CD8-positive, alpha-beta memory T cell (primary cell): Measurements from ENCODE around the gene USP3. TPM values are rescaled to one million over a fixed set of nuclear protein-coding genes. Genes with fewer than 3 reads are reported as not detected.
"Not testable (repeated sequence)": the region's sequence is repeated elsewhere in the genome, so short reads cannot be mapped to it uniquely, and the experiment has no call there.

Experiments
- CTCF ChIA-PET: fragments of 350-600 bp; sonication (Branson Sonifier 250); formaldehyde crosslinking; loops from one replicate; lab custom pipeline; 2021; ENCODE audit warnings: antibody characterized with exemption; lab: Charles Lee
- POLR2A ChIA-PET: fragments of 350-600 bp; sonication (Branson Sonifier 250); formaldehyde crosslinking; loops from one replicate; lab custom pipeline; 2021; ENCODE audit warnings: antibody characterized with exemption; lab: Charles Lee
- DNase-seq, 5 donors: peaks; one replicate each; pipeline versions ENCODE4 v3.0.0 to v3.0.0-alpha.2; 2020 to 2022; ENCODE audit warnings: mixed read lengths in 1 of 5
- H3K27ac ChIP-seq: one replicate; pipeline ENCODE4 v1.7.0; 2013; ENCODE audit warnings: low read depth, mild to moderate bottlenecking, low read length, moderate library complexity
- H3K27me3 ChIP-seq: 2 replicates; pipeline ENCODE4 v1.7.0; 2013; ENCODE audit warnings: low read length, mild to moderate bottlenecking; ENCODE audit not compliant: insufficient read depth, poor library complexity, severe bottlenecking
- H3K36me3 ChIP-seq: 2 replicates; pipeline ENCODE4 v1.7.0; 2013; ENCODE audit warnings: mild to moderate bottlenecking, low read length, moderate library complexity; ENCODE audit not compliant: insufficient read depth
- H3K4me1 ChIP-seq: 2 replicates; pipeline ENCODE4 v1.7.0; 2013; ENCODE audit warnings: mild to moderate bottlenecking, low read length, moderate library complexity; ENCODE audit not compliant: insufficient read depth
- H3K4me3 ChIP-seq: 2 replicates; pipeline ENCODE4 v1.7.0; 2013; ENCODE audit warnings: mild to moderate bottlenecking, low read length
- H3K9me3 ChIP-seq: 2 replicates; pipeline ENCODE4 v1.7.0; 2013; ENCODE audit warnings: mild to moderate bottlenecking, low read length
- H3K27ac Mint-ChIP-seq, 8 donors: one replicate each; pipeline ENCODE4 v1.8.0; 2020 to 2021; ENCODE audit warnings: mixed read lengths in 8 of 8, mild to moderate bottlenecking in 6 of 8, inconsistent platforms in 3 of 8, moderate library complexity in 3 of 8
- H3K27me3 Mint-ChIP-seq, 2 donors: one replicate each; pipeline ENCODE4 v1.8.0; 2020 to 2021; ENCODE audit warnings: mixed read lengths in 2 of 2, mild to moderate bottlenecking in 1 of 2, moderate library complexity in 1 of 2
- H3K36me3 Mint-ChIP-seq, 3 donors: one replicate each; pipeline ENCODE4 v1.8.0; 2020 to 2021; ENCODE audit warnings: mixed read lengths in 3 of 3, inconsistent platforms in 1 of 3, mild to moderate bottlenecking in 1 of 3
- H3K4me1 Mint-ChIP-seq, 3 donors: one replicate each; pipeline ENCODE4 v1.8.0; 2020 to 2021; ENCODE audit warnings: mixed read lengths in 3 of 3, inconsistent platforms in 1 of 3, mild to moderate bottlenecking in 1 of 3
- H3K4me3 Mint-ChIP-seq, 7 donors: one replicate each; pipeline ENCODE4 v1.8.0; 2020 to 2021; ENCODE audit warnings: mixed read lengths in 7 of 7, mild to moderate bottlenecking in 6 of 7, moderate library complexity in 4 of 7, inconsistent platforms in 2 of 7
- H3K9me3 Mint-ChIP-seq, 5 donors: one replicate each; pipeline ENCODE4 v1.8.0; 2020 to 2022; ENCODE audit warnings: mixed read lengths in 5 of 5, mild to moderate bottlenecking in 3 of 5, moderate library complexity in 2 of 5, inconsistent platforms in 1 of 5
- polyA plus RNA-seq: library from polyadenylated mRNA; unstranded; fragments of 300-500 nt; fragmentation: Illumina TruSeq; gene quantifications from one replicate; pipeline ENCODE4 v1.2.3, GENCODE V29; 2021
- total RNA-seq, 2 experiments: library from RNA; stranded (reverse); gene quantifications; one replicate each; pipeline ENCODE4 v1.2.3, GENCODE V29; 2021

USP3 gene
- total and polyA plus RNA-seq, 3 experiments from 2014 or later = 36.6 to 50.7 (median 38.0) TPM

DNA sequence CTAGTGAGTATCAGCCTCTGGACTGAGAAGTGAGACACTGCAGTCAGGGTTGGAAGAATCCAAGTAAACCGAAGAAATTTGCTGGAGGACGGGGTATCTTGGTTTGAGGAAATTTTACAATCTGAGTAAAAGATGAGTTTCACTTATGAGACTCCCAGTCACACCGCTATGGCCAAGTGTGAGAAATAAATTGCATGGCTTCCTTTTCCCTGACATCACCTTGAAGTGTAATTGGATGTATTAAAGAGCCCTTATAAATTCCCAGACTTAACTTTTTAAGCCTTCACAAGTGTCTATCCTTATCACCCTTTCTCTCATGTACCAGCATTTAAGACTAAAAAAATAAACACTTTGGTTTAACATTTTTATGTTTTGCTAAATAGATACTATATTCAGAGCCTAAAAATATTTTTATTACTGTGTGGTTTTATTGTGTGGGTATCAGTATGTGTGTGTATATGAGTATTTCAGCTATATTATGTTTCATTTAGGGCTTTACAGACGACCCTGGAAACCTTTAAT lies 23.8 kb downstream of the USP3 start:
- Histone ChIP-seq H3K36me3 (no peaks in the 10 kb centered on the region), H3K4me3 (no peak overlapping the region), H3K27ac (no peak overlapping the region), H3K27me3 (no peaks in the 10 kb centered on the region), H3K4me1 (peaks cover 97% of the 10 kb centered on the region), H3K9me3 (no peaks in the 10 kb centered on the region)
- peak overlapping the region in 2 of 8 donors; percentile 36 to 72 for H3K27ac Mint-ChIP-seq
- H3K36me3 Mint-ChIP-seq = peaks cover 0 to 17% (median 2%) of the 10 kb centered on the region in 3 donors
- ChIA-PET CTCF (interaction anchor here (1.1 kb wide), 1 partner anchor 15 kb away, joined by 3 read pairs; no protein-coding TSS in a partner anchor), POLR2A (no interaction called here)
- no peaks in the 10 kb centered on the region for H3K9me3 Mint-ChIP-seq
- H3K4me3 Mint-ChIP-seq = peak overlapping the region in 3 of 7 donors; percentile 4 to 26 (median 13)
- peaks cover 97 to 100% (median 99%) of the 10 kb centered on the region in 3 donors for H3K4me1 Mint-ChIP-seq
- H3K27me3 Mint-ChIP-seq = no peaks in the 10 kb centered on the region
- DNase-seq = no peak

DNA sequence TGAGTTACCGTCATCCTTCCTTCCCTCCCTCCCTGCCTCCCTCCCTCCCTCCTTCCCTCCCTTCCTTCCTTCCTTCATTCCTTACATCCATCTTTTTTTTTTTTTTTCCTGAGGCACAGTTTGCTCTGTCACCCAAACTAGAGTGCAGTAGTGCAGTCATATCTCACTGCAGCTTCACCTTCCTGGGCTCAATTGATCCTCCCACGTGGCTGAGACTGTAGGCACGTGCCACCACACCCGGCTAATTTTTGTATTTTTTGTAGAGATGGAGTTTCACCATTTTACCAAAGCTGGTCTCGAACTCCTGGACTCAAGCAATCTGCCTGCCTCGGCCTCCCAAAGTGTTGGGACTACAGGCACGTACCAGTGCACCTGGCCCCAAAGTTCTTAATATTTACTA lies 25.8 kb downstream of the USP3 start:
- CTCF ChIA-PET = interaction anchor here (0.8 to 3.5 kb wide), 5 partner anchors 16 to 64 kb away, joined by 3 to 12 read pairs (median 3); partner anchors contain the start of gene USP3
- H3K27me3 Mint-ChIP-seq = no peaks in the 10 kb centered on the region
- peaks cover 90 to 98% (median 96%) of the 10 kb centered on the region in 3 donors for H3K4me1 Mint-ChIP-seq
- peaks cover 77% of the 10 kb centered on the region for H3K4me1 ChIP-seq
- peak overlapping the region in 7 of 8 donors; percentile 7 to 75 (median 40) for H3K27ac Mint-ChIP-seq
- peaks cover 0 to 22% (median 2%) of the 10 kb centered on the region in 3 donors for H3K36me3 Mint-ChIP-seq
- H3K4me3 Mint-ChIP-seq = peak overlapping the region in 3 of 7 donors; percentile 23 to 35 (median 30)
- H3K9me3 Mint-ChIP-seq = no peaks in the 10 kb centered on the region
- no peak overlapping the region for H3K4me3 ChIP-seq
- DNase-seq = no peak
- H3K9me3 ChIP-seq = no peaks in the 10 kb centered on the region
- POLR2A ChIA-PET = no interaction called here
- no peaks in the 10 kb centered on the region for H3K36me3 ChIP-seq
- H3K27ac ChIP-seq = no peak overlapping the region
- H3K27me3 ChIP-seq = no peaks in the 10 kb centered on the region

DNA sequence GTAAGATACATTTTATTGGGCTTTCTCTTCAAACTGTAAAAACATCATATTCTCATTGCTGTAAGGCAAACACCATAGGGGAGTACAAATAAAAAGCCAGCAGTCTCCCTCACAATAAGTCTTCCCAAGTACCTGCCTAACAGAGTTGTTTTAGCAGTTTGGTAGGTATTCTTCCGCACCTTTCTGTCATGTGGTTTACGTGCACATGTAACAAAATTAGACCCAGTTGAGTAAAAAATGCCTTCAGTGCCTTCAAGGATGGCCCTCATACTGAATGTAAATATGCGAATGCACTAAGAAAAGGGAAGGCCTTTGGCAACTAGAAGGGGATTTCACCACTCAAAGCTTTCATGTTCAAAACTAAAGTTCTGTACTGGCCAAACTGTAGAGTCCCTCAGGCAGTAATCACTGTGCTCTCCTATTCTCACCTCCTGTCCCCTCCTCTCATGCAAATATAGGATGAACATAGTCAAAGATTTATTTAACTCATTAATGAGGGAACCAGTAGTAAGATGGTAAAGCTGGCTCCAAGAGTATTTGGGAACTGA lies 26.4 kb downstream of the USP3 start:
- ChIA-PET POLR2A (no interaction called here), CTCF (interaction anchor here (0.8 to 3.5 kb wide), 5 partner anchors 15 to 64 kb away, joined by 3 to 12 read pairs (median 3); partner anchors contain the start of gene USP3)
- no peaks in the 10 kb centered on the region for H3K27me3 Mint-ChIP-seq
- Histone ChIP-seq H3K36me3 (no peaks in the 10 kb centered on the region), H3K27ac (no peak overlapping the region), H3K27me3 (no peaks in the 10 kb centered on the region), H3K4me1 (peaks cover 71% of the 10 kb centered on the region), H3K9me3 (no peaks in the 10 kb centered on the region), H3K4me3 (no peak overlapping the region)
- H3K4me1 Mint-ChIP-seq = peaks cover 91 to 98% (median 97%) of the 10 kb centered on the region in 3 donors
- peak overlapping the region in 3 of 7 donors; percentile 4 to 35 (median 30) for H3K4me3 Mint-ChIP-seq
- DNase-seq = no peak
- peaks cover 0 to 26% (median 4%) of the 10 kb centered on the region in 3 donors for H3K36me3 Mint-ChIP-seq
- H3K27ac Mint-ChIP-seq = peak overlapping the region in 4 of 8 donors; percentile 30 to 74 (median 31)
- H3K9me3 Mint-ChIP-seq = no peaks in the 10 kb centered on the region

DNA sequence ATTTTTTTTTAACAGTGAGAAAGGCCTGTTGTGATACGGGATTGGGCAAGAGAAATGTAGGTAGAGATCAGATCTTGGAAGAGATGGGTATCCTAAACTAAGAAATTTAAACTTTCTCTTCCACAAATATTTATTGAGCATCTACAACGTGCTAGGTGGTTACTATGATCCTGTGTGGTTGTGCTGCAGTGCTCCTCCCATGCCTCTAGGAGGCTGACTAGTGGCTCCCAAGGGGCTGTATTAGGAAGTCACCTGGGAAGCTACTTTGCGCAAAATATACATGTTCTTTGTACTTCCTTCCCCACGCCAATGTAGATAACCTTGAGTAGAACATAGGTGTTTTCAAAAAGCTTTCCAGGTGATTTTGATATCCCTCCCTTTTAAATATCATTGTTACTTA lies 27.2 kb downstream of the USP3 start:
- peaks cover 90 to 96% (median 95%) of the 10 kb centered on the region in 3 donors for H3K4me1 Mint-ChIP-seq
- no peaks in the 10 kb centered on the region for H3K9me3 Mint-ChIP-seq
- H3K27ac Mint-ChIP-seq = peak overlapping the region in 7 of 8 donors; percentile 12 to 55 (median 47)
- Histone ChIP-seq H3K27me3 (no peaks in the 10 kb centered on the region), H3K27ac (no peak overlapping the region), H3K4me1 (peaks cover 66% of the 10 kb centered on the region), H3K9me3 (no peaks in the 10 kb centered on the region), H3K4me3 (no peak overlapping the region), H3K36me3 (no peaks in the 10 kb centered on the region)
- CTCF ChIA-PET = interaction anchor here (0.7 to 3.5 kb wide), 3 partner anchors 26 to 65 kb away, joined by 3 to 12 read pairs (median 11); partner anchors contain the start of gene USP3
- DNase-seq = no peak
- H3K4me3 Mint-ChIP-seq = no peak overlapping the region
- H3K36me3 Mint-ChIP-seq = peaks cover 0 to 31% (median 4%) of the 10 kb centered on the region in 3 donors
- POLR2A ChIA-PET = no interaction called here
- no peaks in the 10 kb centered on the region for H3K27me3 Mint-ChIP-seq

DNA sequence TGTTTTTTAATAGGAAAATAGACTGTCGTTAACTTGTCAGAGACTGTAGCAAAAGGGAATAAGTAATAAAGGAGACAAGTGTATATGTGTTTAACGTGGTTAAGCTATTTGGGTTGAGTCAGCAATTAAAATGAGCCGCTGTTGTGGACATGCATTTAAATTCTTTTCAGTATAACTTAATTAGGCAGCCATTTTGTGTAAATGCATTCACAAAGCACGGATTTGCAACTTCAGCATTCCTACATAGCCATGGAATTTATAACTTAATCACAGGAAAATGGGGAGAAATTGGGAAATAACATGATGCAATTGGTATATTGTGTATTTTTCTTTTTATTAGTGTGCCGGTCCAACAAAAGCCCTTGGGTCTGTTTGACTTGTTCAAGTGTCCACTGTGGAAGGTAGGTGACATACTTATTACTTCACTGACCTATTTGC lies 27.9 kb downstream of the USP3 start:
- no peaks in the 10 kb centered on the region for H3K27me3 ChIP-seq
- no peak overlapping the region for H3K4me3 ChIP-seq
- no peak for DNase-seq
- peaks cover 0 to 35% (median 4%) of the 10 kb centered on the region in 3 donors for H3K36me3 Mint-ChIP-seq
- H3K27ac ChIP-seq = no peak overlapping the region
- H3K36me3 ChIP-seq = peaks cover 3% of the 10 kb centered on the region
- H3K4me3 Mint-ChIP-seq = no peak overlapping the region
- H3K4me1 Mint-ChIP-seq = peaks cover 83 to 92% (median 91%) of the 10 kb centered on the region in 3 donors
- H3K9me3 Mint-ChIP-seq = no peaks in the 10 kb centered on the region
- no peaks in the 10 kb centered on the region for H3K9me3 ChIP-seq
- ChIA-PET CTCF (interaction anchor here (0.7 to 3.5 kb wide), 4 partner anchors 27 to 66 kb away, joined by 3 to 12 read pairs (median 8); partner anchors contain the start of gene USP3), POLR2A (no interaction called here)
- peaks cover 59% of the 10 kb centered on the region for H3K4me1 ChIP-seq
- no peaks in the 10 kb centered on the region for H3K27me3 Mint-ChIP-seq
- peak overlapping the region in 3 of 8 donors; percentile 8 to 59 (median 48) for H3K27ac Mint-ChIP-seq

DNA sequence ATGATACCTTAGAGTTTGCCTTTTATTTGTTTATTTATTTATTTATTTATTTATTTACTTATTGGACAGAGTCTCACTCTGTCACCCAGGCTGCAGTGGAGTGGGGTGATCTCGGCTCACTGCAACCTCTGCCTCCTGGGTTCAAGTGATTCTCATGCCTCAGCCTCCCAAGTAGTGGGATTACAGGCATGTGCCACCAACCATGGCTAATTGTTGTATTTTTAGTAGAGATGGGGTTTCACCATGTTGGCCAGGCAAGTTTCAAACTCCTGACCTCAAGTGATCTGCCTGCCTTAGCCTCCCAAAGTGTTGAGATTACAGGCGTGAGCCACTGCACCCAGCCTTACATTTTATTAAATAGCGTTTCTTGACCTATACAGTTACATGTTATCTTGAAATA lies 30.5 kb downstream of the USP3 start:
- H3K27me3 ChIP-seq, H3K4me3 Mint-ChIP-seq, H3K9me3 Mint-ChIP-seq, H3K4me3 ChIP-seq, CTCF ChIA-PET, H3K36me3 ChIP-seq, POLR2A ChIA-PET, DNase-seq, H3K27me3 Mint-ChIP-seq, H3K9me3 ChIP-seq, H3K27ac ChIP-seq: not testable (repeated sequence)
- Mint-ChIP-seq H3K36me3 (peaks cover 0 to 56% (median 11%) of the 10 kb centered on the region in 3 donors), H3K4me1 (peaks cover 61 to 82% (median 80%) of the 10 kb centered on the region in 3 donors), H3K27ac (peak overlapping the region in 4 of 8 donors; percentile 17 to 66 (median 44))
- H3K4me1 ChIP-seq = peaks cover 33% of the 10 kb centered on the region

DNA sequence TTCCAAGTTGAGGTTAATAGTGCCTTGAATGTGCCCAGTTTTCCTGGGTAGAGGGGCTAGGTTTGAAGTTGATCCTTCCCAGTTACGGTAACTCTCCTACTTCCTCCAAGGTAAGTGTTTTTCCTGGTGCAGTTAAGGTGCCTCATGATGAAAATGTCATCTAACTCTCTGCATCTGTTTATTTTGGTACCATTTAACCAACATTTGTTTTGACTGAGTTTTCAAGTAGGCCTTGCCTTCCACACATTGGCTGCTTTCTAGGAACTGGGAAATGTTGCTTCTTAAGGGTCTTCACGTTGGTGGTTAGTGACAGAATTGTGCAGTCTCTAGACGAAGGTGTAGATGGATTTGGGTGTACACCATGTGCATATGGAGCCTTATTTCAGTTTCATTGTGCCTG lies 31.3 kb downstream of the USP3 start:
- Histone ChIP-seq H3K4me1 (peaks cover 29% of the 10 kb centered on the region), H3K27me3 (no peaks in the 10 kb centered on the region), H3K4me3 (no peak overlapping the region), H3K9me3 (no peaks in the 10 kb centered on the region), H3K27ac (no peak overlapping the region), H3K36me3 (peaks cover 11% of the 10 kb centered on the region)
- Mint-ChIP-seq H3K27ac (peak overlapping the region in 5 of 8 donors; percentile 5 to 58 (median 41)), H3K4me1 (peaks cover 59 to 82% (median 80%) of the 10 kb centered on the region in 3 donors), H3K9me3 (no peaks in the 10 kb centered on the region), H3K27me3 (no peaks in the 10 kb centered on the region), H3K4me3 (no peak overlapping the region), H3K36me3 (peaks cover 0 to 63% (median 15%) of the 10 kb centered on the region in 3 donors)
- DNase-seq = no peak
- CTCF ChIA-PET = interaction anchor here (0.9 to 1.6 kb wide), 3 partner anchors 16 to 48 kb away, joined by 3 to 6 read pairs (median 3); no protein-coding TSS in a partner anchor
- POLR2A ChIA-PET = interaction anchor here (0.6 kb wide), 1 partner anchor 11 kb away, joined by 4 read pairs; no protein-coding TSS in a partner anchor
